GM21717 (cell line): ENCODE results near the gene SERINC3.

ENCODE experiments used
- ATAC-seq: cut with Tn5 transposase; IDR thresholded peaks from one replicate; pipeline ENCODE4 v1.9.1; 2021; ENCODE audit warnings: mild to moderate bottlenecking, moderate library complexity; ENCODE audit not compliant: unreplicated experiment

Gene SERINC3

GRCh38 chr20:44533928-44534327 lies 12.1 kb upstream of the SERINC3 start:
- ATAC-seq, result no peak

- ATAC-seq, result no peak
Measured at GRCh38 chr20:44532981-44533331, 11.1 kb upstream of the SERINC3 start.

GRCh38 chr20:44532259-44532980 lies 10.6 kb upstream of the SERINC3 start:
- ATAC-seq, result no peak

- no peak for ATAC-seq
Measured at GRCh38 chr20:44528309-44528708, 6.4 kb upstream of the SERINC3 start.

- ATAC-seq, result no peak
Measured at GRCh38 chr20:44527716-44528199, 5.9 kb upstream of the SERINC3 start.

- no peak for ATAC-seq
Measured at GRCh38 chr20:44526129-44526528, 4.3 kb upstream of the SERINC3 start.

GRCh38 chr20:44523746-44524145 lies 1.9 kb upstream of the SERINC3 start:
- no peak for ATAC-seq

GRCh38 chr20:44522841-44523240 lies 971 bp upstream of the SERINC3 start:
- no peak for ATAC-seq

- no peak for ATAC-seq
Measured at GRCh38 chr20:44520881-44521280, 989 bp downstream of the SERINC3 start.

- ATAC-seq, result no peak
Measured at GRCh38 chr20:44518248-44518647, 3.6 kb downstream of the SERINC3 start.

- no peak for ATAC-seq
Measured at GRCh38 chr20:44517454-44517853, 4.4 kb downstream of the SERINC3 start.

- no peak for ATAC-seq
Measured at GRCh38 chr20:44516491-44516890, 5.4 kb downstream of the SERINC3 start.

GRCh38 chr20:44513871-44514270 lies 8.0 kb downstream of the SERINC3 start:
- no peak for ATAC-seq

- no peak for ATAC-seq
Measured at GRCh38 chr20:44509762-44510161, 12.1 kb downstream of the SERINC3 start.

GRCh38 chr20:44504402-44505307 lies 17.2 kb downstream of the SERINC3 start:
- no peak for ATAC-seq

- ATAC-seq, result no peak
Measured at GRCh38 chr20:44502968-44503367, 18.9 kb downstream of the SERINC3 start.

- ATAC-seq, result no peak
Measured at GRCh38 chr20:44501448-44501847, 20.4 kb downstream of the SERINC3 start.

- ATAC-seq, result no peak
Measured at GRCh38 chr20:44500221-44500620, 21.6 kb downstream of the SERINC3 start.

- no peak for ATAC-seq
Measured at GRCh38 chr20:44497761-44498160, 24.1 kb downstream of the SERINC3 start.

GRCh38 chr20:44496976-44497375 lies 24.9 kb downstream of the SERINC3 start:
- ATAC-seq, result no peak

GRCh38 chr20:44495802-44496481 lies 25.9 kb downstream of the SERINC3 start:
- no peak for ATAC-seq
